OCI-LY7 (cell line): ENCODE measurements around the gene RAB1B.

Experiments used
- CTCF ChIP-seq: fragments of 200-600 bp; sonication (generic); conservative IDR thresholded peaks from 2 replicates; pipeline ENCODE4 v1.5.1; 2014; ENCODE audit warnings: mild to moderate bottlenecking, antibody characterized with exemption, low read length, moderate library complexity, mixed read lengths
- EZH2phosphoT487 ChIP-seq: fragments of 200-600 bp; sonication (generic); IDR thresholded peaks from 2 replicates; pipeline ENCODE4 v1.6.1; 2018; ENCODE audit warnings: low read depth, borderline replicate concordance, mild to moderate bottlenecking, mixed run types, antibody characterized with exemption, low read length, moderate library complexity, mixed read lengths

GRCh38 chr11:66287889-66288670 lies 19.6 kb downstream of the RAB1B start:
- TF ChIP-seq CTCF: no peak
- TF ChIP-seq EZH2phosphoT487: no peak
